HG02678 (cell line): ENCODE measurements around the gene TWIST2.

Experiments
- ATAC-seq: cut with Tn5 transposase; IDR thresholded peaks from one replicate; pipeline ENCODE4 v1.9.1; 2021; ENCODE audit warnings: mild to moderate bottlenecking, moderate library complexity; ENCODE audit not compliant: unreplicated experiment

Gene TWIST2

GRCh38 chr2:238855891-238856580 lies 8.2 kb downstream of the TWIST2 start:
- no peak for ATAC-seq

DNA sequence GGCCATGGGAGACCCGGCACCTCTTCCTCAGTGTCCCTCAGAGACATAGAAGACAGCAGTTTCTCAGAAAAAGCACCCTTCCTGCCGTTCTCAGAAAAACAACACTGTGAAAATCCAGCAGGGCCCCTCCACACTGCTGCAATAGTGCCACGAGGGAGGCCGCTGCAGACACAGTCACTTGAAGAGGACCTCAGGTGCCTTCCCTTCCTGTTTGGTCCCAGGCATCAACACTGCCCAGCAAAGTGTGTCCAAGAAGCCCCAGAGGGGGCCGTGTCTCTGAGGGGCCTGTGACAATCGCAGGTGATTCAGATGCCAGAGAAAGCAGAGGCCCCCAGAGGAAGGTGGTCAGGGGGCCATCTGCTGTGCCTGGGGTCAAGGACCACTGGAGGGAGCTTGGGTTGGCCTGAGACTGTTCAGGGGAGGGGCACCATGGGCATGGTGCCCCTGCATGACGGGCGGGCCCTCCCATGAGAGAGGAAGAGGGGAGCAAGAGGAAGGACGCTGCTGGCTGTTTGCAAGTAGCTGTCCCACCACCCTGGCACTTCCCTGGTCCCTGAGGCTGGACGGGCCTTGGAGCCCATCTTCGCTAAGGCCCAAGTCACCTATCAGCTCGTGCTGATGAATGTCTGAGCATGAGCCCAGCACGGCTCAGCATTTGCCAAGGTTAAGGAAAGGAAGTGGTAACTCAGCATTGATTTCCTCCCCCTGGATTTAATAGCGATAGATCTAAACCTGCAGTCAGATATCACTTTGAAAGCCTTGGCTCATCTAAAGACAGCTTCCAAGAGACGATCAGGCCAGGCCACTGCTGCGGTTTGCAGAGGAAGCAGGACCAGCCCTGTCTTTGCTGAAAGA lies 9.1 kb downstream of the TWIST2 start:
- ATAC-seq: no peak

- ATAC-seq: no peak
Measured at GRCh38 chr2:238857959-238858358, 10.1 kb downstream of the TWIST2 start.

- no peak for ATAC-seq
Measured at GRCh38 chr2:238859636-238860347, 11.9 kb downstream of the TWIST2 start.

GRCh38 chr2:238861013-238861730 lies 13.3 kb downstream of the TWIST2 start:
- no peak for ATAC-seq

DNA sequence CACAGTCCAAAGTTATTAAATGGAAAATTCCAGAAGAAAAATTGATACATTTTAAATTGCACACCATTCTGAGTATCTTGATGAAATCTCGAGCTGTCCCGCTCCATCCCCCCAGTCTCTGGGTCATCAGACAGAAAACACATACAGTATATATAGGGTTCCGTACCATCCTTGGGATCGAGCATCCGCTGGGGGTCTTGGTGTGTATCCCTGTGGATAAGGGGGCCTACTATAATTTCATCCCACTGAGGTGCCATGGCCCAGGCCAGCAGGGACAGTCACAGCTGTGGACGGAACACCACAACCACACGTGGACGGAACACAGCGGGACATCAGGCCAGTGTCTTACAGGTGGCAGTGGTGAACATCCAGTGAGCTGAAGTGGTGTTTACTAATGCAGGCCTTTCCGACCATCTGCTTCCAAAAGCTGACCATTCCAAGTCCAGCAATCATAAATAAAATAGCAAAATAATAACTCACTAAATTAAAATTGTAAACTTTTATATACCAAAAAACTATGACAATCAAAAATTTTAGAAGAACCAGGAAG lies 14.0 kb downstream of the TWIST2 start:
- ATAC-seq: no peak

DNA sequence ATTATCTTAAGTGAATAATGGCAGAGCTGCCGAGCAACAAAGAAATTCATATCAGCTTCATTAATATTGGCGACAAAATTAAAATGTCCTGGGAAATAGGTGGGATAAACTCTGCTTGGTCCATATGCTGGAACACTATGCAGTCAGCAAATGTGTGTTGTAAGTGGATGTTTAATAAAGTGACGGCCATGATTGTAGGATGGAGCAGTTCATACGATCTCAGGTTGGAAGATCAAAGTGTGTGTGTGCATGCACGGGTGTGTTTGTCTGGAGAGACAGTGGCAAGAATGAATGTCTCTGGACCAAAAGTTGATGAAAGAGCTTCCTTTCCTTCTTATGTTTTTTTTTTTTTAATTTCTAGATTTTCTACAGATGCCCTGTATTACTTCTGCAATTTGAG lies 14.8 kb downstream of the TWIST2 start:
- no peak for ATAC-seq

- ATAC-seq: no peak
Measured at GRCh38 chr2:238863231-238863630, 15.3 kb downstream of the TWIST2 start.

DNA sequence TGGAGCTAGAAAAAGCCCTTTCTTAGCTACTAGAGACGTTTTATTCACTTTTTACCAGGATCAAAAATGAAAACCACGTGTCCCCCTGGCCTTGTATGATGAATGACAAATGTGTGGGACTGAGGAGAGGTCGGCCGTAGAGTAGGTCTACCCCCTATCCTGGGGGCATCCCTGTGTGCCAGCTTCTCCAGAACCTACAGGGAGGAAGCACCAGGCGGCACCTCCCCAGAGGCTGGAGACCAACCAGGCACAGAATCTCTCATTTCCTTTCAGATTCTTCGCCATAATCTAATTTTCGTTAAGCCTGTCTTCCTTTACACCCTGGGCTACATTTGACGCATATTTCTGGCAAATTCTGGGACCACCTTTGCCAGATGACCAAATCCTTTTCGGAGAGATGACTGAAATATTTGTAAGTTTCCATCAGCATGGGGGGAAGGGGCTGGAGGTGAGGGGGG lies 15.9 kb downstream of the TWIST2 start:
- ATAC-seq: no peak

DNA sequence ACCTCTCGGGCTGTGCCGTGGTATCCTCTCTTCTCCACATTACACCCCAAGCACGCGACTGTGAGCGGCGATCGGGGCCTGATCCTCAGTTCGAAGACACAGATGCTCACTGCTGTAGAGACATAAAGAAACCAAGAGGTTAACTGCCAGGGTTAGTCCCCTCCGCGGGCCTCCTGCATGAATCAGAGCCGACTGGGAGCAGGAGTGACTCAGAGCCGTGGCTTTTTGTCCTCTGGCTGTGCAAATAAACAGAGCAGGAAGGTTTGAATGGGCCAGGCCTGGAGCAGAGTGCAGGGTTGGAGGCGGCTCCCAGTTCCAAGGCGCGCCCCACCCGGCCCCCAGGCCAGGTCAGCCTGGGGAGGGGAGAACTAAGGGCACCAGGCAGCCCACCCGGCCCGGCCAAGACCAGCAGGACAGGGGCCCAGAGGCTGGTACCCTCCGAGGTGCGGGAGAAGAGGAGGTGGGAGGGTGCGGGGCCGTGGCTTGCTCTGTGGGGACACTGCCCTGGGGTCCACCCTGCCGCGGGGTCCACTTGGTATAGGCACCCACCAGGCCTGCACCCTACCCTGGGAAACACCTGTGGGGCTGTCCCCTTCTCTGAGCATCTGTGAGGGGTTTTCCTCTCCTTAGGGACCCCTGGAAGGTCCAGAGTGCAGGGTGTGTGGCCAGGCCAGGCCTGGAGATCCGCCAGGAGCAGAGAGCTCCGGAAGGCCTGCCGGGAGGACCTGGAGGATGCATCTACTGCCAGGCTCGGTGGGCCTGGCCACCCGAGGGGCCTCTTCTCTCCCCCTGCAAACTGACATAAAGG lies 16.5 kb downstream of the TWIST2 start:
- ATAC-seq: no peak

DNA sequence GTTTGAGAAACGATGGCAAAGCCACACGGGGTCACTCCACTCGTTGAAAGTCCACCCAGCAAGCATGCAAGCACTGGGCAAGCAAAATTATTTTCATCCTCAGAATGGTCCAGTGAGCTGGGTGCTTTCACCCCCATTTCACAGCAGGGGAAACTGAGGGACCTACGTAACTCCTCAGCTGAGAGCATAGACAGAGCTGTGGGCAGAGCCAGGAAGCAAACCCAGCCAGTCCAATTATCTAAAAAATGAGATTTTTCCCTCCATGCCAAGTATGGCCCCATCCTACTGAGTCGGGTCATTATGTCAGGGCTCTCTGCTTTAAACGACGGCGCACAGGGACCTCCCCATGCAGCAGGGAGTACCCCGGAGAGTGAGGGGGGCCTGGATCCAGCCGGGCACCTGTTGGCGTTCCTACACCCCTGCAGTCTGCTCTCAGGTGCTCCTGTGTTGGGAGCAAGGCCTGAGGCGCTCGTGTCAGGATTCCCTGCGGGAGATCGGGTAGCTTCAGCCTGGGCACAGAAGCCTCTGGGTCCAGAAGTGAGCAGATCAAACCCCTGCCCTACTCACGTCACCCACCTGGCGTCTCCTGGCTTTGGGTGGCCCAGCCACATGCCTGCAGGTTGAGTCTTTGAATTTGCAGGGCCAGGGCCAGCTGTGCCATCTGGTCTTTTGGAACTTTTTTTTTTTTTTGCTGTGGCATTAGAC lies 17.3 kb downstream of the TWIST2 start:
- no peak for ATAC-seq

GRCh38 chr2:238865744-238866355 lies 18.0 kb downstream of the TWIST2 start:
- no peak for ATAC-seq

GRCh38 chr2:238866656-238867277 lies 18.9 kb downstream of the TWIST2 start:
- ATAC-seq: no peak

- no peak for ATAC-seq
Measured at GRCh38 chr2:238868067-238868524, 20.2 kb downstream of the TWIST2 start.

GRCh38 chr2:238868616-238869292 lies 20.9 kb downstream of the TWIST2 start:
- ATAC-seq: no peak

- no peak for ATAC-seq
Measured at GRCh38 chr2:238869293-238870124, 21.6 kb downstream of the TWIST2 start.

DNA sequence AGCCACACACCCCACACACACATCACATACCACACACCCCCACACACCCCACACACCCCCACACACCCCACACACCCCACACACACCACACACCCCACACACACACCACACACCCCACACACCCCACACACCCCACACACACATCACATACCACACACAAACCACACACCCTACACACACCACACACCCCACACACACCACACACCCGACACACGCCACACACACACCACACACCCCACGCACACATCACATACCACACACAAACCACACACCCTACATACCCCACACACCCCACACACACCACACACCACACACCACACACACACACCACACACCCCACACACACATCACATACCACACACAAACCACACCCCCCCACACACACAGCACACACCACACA lies 22.4 kb downstream of the TWIST2 start:
- no peak for ATAC-seq
